NCI-H2196 (cell line): Measurements from ENCODE around the gene PPM1L.
"Not testable (repeated sequence)": the region's sequence is repeated elsewhere in the genome, so short reads cannot be mapped to it uniquely, and the experiment has no call there.

ENCODE experiments used
- DNase-seq: peaks from one replicate; lab custom pipeline; 2025; ENCODE audit not compliant: unreplicated experiment; lab: John Stamatoyannopoulos, UW

The PPM1L gene

DNA sequence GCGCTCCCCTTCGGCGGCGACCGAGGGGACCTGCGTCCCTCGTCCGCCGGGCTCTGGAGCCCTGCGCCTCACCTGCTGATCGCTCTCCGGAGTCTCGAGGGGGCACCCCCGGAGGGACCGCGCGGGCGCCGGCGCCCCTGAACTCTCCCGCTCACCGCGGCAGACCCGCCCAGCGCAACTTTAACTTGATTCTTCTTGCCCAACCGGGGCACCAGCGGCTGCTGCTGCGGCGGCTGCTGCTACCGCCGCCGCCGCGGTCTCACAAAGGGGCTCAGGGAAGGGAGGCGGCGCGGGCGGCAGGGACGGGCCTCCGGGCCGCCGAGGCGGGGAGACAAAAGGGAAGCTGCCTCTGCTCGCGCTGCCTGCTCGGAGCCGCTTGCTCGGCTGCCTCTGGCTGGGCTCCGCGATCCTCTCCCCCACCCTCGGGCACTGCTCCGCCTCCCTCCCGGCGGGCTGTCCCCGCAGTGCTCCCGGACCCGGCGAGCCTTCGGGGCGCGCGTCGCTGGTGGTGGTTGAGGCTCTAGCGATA is at the start of gene PPM1L:
Gene PPM1L (plus strand): TSS at position 456 of the 529 bp plus-strand sequence.
- peak; percentile 58 for DNase-seq

DNA sequence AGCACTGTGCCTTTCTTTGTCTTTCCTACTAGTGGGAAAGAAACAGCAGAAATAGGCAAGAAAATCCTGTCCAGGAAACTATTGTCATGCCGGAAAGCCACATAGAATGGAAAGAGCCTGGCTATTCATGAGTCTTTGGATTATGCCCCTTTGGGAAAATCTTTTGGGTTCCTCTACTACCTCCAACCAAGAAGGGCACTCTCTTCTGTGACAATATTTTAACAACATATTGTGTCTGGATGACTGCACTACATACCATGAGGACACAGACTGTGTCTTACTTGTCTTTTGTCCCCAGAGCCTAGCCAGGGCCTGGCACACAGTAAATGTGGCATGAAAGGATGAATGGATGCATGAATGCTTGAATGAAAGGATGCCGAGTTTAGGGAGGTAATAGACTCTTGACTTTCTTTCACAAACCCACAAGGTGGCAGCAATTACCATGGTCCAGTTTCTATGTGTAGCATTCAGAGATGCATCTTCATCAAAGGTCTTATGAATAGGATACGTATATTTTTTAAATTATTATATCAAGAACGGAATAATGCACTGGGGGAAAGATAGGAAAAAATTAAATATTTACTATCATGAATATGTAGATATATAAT is 48.7 kb upstream of the PPM1L start:
- peak; percentile 79 for DNase-seq

DNA sequence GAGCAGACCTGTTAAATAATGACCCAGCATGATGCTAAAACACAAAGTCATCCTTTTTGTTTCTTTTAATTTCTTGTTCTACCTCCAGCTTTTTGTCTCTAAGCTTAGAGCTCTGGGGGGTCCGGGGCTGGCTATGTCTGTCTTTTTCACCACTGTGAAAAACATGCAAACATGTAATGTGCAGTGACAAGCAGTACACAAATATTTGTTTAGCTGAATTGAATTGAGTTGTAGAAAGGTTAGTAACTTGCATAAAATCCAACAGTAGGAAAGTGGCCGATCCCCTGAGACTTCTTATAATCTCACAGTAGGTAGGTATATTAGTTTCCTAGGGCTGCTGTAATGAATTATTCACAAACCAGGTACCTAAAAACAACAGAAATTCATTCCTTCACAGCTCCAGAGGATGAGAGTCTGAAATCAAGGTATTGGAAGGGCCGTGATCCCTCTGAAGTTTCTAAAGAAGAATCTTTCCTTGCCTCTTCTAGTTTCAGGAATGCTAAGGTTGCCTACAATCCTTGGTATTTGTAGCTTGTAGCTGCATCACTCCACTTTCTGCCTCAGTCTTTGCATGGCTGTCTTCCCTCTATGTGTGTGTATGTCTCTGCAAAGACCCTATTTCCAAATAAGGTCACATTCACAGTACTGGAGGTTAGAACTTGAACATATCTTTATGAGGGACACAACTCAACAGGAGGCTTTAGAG is 46.4 kb upstream of the PPM1L start:
- no peak for DNase-seq

DNA sequence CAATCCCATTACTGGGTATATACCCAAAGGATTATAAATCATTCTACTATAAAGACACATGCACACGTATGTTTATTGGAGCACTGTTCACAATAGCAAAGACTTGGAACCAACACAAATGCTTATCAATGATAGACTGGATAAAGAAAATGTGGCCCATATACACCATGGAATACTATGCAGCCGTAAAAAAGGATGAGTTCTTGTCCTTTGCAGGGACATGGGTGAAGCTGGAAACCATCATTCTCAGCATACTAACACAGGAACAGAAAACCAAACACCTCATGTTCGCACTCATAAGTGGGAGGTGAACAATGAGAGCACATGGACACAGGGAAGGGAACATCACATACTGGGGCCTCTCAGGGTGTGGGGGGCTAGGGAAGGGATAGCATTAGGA is 42.9 kb upstream of the PPM1L start:
- not testable (repeated sequence) for DNase-seq

DNA sequence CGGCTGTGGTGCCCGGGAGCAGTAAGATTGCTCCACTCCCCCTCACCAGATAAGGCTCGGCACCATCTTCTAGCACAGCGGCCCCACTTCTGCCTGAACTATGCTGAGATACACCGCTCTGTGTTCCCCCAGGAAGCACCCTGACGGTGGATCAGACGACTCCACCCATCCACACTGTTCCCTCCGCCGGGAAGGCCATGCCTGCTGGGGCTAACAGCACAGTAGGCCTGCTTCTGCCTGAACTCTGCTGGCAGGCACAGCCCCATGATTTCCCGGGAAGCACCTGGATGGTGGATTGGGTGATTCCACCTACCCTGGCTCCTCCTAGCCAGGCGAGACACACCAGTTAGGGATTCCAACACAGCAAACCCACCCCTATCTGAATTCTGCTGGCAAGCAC is 36.3 kb upstream of the PPM1L start:
- no peak for DNase-seq

DNA sequence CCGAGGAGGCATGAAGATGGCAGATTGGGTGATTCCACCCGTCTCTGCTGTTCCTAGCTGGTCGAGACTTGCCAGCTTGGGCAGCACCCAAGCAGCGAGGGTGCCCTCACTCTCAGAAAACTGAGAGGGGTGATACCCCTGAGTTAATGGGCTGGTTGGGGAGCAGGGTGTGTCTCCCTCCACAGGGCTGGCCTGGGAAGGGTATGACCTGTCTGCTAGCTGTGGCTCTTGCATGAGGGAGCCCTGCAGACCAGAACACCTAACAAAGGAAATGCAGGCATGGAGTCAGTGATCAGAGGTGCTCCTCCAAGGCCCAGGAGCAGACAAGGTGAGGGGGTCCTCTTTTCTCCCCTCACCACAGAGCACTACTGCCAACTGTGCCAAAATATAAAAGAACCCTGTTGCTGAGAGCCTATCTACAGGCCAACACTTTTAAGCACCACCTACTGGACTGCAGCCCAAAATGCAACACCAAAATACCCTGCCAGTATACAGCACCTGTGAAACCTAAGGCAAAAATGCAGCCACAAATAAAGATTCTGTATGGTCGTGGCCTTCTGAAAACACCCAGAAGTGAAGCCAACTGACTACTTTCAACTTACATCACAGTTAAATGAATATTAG is 35.8 kb upstream of the PPM1L start:
- DNase-seq, result no peak

DNA sequence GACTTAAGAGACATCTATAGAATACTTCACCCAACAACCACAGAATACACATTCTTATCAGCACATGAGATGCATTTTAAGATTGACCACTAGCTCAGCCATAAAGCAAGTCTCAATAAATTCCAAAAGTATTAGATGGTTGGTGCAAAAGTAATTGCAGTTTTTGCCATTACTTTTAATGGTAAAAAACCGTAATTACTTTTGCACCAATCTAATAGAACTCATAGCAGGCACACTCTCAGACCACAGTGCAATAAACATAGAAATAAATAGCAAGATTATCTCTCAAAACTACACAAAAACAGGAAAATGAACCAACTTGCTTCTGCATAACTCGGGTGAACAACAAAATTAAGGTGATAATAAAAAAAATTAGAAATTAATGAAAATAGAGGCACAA is 33.7 kb upstream of the PPM1L start:
- DNase-seq, result no peak

DNA sequence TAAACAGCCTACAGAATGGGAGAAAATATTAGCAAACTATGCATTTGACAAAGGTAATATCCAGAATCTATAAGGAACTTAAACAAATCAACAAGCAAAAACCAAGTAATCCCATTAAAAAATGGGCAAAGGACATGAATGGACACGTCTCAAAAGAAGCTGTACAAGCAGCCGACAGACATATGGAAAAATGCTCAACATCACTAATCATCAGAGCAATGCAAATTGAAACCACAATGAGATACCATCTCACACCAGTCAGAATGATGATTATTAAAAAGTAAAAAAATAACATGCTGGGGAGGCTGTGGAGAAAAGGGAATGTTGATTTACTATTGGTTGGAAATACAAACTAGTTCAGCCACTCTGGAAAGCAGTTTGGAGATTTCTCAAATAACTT is 30.7 kb upstream of the PPM1L start:
- DNase-seq, result no peak

DNA sequence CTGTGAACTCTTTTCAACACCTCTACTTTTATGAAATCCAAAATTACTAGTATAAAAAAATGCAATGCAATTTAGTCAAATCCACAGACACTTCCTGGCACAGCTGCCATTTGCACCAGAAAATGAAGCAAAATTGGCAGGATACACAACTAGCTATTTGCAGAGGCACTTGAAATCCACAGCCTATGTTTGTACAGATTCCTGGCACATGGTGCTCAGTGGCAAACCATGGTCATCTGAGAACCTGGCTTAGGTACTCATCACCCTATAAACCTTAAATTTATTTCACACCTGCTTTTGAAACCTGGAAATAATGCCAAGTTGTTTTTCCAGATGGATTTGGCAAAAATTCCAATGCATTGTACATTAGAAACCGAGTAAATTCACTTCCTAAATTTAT is 20.2 kb upstream of the PPM1L start:
- DNase-seq, result peak; percentile 96

DNA sequence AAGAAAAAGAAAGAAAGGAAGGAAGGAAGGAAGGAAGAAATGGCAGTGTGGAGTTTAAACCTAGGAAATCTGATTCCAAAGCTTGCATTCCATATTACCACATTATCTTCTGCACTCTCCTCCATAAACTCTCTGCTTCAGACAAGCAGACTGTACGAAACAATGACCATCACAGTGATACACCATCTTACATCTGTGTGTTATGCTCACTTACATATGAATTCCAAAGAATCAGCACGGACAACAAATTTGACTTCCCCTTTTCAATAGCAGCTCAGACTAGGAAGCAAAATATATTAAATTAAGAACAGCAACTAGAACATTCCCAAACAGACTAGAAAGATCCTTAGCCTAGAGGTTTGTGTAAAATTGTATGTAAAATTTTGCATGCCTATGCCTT is 18.0 kb upstream of the PPM1L start:
- DNase-seq, result no peak

DNA sequence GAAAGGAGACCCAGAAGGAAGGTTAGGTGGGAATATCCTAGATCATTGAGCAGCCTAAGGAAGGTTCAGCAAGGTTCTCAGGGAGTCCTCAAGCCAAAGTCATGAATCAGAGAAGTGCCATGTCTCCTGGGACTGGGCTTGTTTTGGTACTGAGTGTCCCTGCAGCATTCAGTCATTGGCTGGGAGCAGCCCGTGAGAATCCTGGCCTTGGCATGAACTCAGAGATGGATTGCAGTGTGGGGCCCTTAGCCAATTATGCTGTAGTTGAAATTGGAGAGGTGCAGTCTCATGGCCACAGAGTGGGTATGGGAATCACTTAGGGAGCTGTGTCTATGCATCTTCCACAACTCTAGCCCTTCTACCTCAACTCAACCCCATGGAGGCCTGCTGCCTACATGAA is 17.0 kb upstream of the PPM1L start:
- peak; percentile 18 for DNase-seq

DNA sequence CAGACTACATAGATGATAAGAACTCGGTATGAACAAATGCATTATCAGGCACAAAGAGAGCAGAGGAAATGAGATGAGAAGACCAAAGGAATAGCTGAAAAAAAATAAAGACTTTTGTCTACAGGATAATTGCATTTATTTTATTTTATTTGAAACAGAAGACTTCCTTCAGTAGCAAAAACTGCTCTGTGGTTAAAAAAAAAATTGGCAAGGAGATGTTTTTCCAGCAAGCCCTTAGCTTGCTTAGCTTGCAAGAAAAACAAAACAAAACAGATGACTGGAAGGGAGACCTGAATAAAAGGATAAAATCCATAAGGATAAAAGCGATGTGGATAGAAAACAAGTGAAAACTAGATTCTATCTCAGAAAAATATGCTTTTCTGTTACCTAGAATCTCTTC is 9.1 kb upstream of the PPM1L start:
- DNase-seq, result no peak

DNA sequence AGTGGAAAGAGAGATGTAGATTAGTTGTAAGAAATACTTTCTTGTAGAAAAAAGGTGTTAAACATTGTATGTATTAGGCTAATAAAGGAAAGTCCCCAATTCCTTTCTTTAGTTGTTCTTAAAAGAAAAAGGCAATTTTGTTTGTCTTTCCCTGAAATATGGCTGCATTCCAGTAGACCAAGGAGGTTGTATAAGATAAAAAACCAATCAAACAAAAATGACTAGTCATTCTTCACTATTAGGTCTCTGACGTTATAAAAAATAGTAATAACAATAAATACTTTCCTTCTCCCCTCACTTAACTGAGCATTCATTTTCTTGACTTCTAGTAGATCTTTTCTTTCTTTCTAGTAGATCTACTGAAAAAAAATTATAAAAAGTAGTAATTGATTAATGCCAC is 8.6 kb upstream of the PPM1L start:
- no peak for DNase-seq

DNA sequence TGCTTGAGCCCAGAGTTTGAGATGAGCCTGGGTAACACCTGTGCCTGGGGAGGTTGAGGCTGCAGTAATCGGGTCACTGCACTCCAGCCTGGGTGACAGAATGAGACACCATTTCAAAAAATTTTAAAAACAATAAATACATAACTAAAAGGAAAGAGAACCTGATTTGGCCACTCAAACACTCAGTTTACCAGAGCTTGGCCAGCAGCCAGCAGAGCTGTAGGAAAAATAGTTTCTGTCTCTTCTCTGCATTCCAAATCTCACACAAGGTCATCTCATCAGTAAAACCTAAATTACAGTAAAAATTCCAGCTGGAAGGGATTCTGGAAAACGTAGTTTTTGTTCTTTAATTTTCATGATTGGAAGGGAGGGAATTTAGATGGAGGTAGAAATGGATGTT is 7.8 kb upstream of the PPM1L start:
- DNase-seq, result no peak

DNA sequence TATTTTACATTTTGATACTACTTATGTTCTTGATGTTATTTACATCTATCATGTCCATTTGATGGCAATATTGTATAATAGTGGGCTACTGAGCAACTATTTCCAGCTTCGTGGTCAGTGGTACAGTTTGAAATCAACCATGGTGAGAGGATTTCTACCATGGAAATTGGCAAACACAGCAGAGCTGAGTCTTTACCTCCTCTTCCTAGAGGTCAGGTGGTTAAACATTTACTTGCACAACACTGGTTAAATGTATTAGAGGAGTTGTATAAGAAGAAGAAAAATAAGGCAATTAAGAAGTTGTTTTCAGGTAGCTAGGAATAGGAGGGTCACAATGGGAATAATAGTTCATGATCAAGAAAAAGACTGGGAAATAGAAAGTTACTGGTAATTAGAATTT is 7.2 kb upstream of the PPM1L start:
- no peak for DNase-seq

DNA sequence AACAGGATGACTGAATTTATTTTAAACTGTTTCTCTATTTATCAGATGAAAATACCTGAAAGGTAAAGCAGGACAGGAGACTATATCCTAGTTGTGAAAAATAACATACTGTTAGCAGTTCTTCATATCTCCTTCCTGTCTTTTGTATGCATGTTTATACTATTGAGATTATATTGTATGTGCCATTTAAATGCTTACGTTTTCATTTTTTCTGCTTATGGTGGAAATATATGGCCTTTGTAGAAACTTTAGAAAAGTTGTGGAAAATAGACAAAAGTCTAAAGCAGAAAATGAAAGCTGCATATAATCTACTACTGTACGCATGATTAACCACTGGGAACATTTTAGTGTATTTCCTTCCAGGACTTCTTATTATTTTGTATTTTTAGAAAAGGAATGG is 2.1 kb upstream of the PPM1L start:
- DNase-seq, result no peak

DNA sequence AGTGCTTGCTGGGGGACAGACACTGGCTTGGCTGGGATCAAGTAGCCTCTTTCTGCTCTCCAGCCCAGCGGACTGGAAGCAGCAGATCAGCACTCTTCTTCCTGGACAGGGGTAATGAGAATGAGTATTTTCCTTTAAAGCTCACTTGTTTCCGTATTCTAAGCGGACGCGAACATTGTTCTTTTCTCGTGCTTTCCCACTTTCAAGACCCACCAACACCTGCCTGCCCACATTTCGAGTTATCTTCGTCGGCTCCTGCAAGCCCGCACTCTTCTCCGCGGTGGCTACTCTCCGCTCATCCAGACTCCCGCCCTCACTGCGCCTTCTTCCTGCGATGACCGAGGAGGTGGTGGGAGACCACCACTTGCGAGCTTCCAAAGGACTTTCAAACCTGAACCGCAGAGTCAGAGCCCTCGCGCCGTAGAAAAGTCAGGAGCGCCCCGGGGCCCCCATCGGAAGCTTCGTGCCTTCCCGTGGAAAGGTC is 1.6 kb upstream of the PPM1L start:
- DNase-seq, result peak; percentile 53

DNA sequence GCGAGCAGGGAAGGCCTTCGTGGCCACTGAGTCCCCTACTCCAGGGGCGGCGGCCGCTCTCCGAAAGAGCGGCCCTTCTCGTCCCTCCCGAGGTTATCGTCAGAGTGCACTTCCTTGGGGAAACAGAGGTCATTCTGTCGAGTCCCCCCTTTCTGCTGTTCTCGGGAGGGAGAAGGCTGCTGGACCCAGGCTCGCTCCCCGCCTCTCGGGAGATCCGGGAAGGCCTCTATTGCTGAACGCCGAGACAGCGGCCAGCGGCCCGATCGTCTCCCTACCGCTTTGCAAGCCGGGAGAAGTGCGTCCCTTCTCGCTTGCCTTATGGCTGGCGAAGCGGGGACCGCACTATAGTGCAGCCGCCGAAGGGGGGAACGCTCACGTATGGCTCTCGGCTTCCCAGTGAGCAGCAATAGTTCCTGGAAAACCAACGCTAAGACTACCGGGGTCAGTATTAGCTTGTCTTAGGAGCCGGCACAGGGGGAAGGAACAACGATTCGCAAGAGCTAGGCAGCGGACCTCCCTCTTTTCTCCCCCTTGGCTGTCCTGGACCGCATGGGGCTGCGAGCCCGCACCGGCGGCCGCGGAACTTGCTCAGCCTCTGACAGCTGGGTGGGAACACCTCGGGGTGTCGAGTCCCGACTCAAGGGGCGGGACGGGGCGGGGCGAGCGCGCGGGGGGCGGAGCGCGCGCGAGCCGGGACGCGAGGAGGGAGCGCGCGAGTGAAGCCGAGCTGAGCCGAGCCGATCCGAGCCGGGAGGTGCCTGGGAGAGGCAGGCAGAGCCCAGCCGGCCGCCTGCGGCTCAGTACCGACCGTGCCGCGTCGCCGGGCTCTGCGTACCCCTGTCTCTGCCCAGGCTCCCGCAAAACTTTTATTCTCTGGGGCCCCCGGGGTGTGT is 930 bp upstream of the PPM1L start:
- peak; percentile 97 for DNase-seq

DNA sequence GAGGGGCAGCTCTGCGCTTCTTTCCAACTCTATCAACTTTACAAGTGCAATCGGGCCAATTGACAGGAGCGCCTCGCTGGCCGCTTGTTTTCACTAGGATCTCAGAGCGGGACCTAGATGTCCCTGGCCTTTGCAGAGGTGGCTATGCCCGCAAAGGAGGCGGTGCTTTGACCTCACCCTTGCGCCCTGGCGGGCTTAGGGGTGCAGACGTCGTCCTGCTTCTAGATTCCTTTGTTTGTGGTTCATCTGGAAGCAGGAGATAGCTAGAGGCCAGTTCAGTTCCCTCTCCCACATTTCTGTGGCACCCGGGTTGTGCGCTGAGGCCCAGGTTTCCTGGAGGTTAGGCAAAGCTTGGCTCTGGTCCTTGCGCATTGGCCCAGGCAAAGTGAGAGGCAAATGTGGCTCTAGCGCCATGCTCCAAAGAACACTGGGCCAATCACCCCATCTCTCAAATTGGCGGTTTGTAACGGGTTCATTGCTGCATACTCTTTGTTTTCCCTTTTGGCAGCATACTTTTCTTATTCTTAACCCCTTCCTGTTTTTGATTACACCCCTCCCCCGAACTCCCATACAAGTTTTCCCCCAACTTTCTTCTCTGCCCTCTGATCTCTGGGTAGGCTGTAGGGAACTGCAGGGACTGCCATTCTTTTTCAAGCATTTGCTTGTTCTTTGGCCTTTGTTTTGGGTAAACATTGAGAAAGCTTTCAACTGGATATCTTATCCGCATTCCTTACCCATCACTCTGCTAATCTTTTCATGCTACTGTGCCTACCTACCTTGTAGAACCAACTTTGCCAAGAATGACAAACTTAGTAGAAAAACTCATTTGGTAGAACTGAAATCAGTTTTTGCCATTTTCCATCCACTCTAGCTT is 1.4 kb downstream of the PPM1L start:
- DNase-seq, result no peak

DNA sequence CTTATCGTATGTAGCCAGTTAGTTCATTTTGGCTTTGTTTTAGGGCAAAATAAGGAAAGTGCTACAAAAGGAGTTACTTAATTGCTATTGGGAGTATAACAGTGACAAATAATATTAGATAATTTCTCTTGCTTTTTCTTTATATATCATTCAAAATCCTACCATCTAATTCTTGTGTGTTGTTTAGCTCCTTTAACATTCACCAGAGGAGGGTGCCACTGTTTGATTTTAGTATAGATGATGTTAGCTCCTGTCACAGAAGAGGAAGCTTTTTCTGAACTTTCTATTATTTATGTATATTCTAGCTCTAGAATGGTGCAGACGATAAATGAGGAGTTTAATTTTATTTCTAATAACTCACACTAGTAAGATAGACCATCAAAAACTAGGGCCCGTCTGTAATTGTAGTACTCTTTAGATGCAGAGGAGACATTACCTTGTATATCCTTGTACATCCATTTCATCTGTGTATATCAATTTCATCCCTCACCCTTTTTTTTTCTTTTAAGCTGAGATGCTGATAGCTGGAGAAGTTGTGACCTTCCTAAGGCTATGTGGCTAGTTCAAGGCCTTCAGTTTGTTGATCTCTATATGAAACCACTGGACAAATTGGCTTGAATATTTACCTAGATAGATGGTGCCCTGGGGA is 3.0 kb downstream of the PPM1L start:
- peak; percentile 34 for DNase-seq
